HCT116 (cell line): Measurements from ENCODE around the gene TXNDC11. TPM values are rescaled to one million over a fixed set of nuclear protein-coding genes. Genes with fewer than 3 reads are reported as not detected.

Experiments used
- ATAC-seq: fragments of 200-7000 bp; cut with Tn5 transposase; 2 replicates; pipeline ENCODE4 v1.9.1; 2020; ENCODE audit warnings: mild to moderate bottlenecking, moderate library complexity
- BruUV-seq: library from RNA; stranded (reverse); fragments of 400-500 nt; replicated peaks from 2 replicates; lab custom pipeline; 2021; lab: Mats Ljungman, UMichigan
- CTCF ChIA-PET: fragments of 300-600 bp; sonication (Branson Sonifier 250); formaldehyde crosslinking; loops from one replicate; lab custom pipeline; 2021; ENCODE audit warnings: antibody characterized with exemption; lab: Charles Lee
- POLR2A ChIA-PET: fragments of 300-600, 350-600 bp; sonication (Branson Sonifier 250); formaldehyde crosslinking; loops from one replicate; lab custom pipeline; 2021; ENCODE audit warnings: antibody characterized with exemption; lab: Charles Lee
- RAD21 ChIA-PET, 2 experiments: fragments of 300-600 bp; sonication (Branson Sonifier 250); formaldehyde crosslinking; loops; one replicate each; lab custom pipeline; 2023; ENCODE audit warnings: low total read pairs in 2 of 2; ENCODE audit not compliant: uncharacterized antibody in 2 of 2, unreplicated experiment in 2 of 2, low non-redundant PET in 1 of 2; lab: Charles Lee
- DNase-seq: peaks from one replicate; pipeline ENCODE4 v3.0.0-alpha.2; 2010; ENCODE audit warnings: low read depth, low spot score
- H2AFZ ChIP-seq: fragments of 200-600 bp; shearing (Covaris generic), sonication (generic); 2 replicates; pipeline ENCODE4 v1.6.1; 2017; ENCODE audit warnings: low read depth, mixed run types, mixed read lengths, antibody characterized with exemption, low read length; ENCODE audit not compliant: poor library complexity, severe bottlenecking
- H3K27ac ChIP-seq: 2 replicates; pipeline ENCODE4 v1.5.1; 2012; ENCODE audit warnings: low read depth, low read length
- H3K27me3 ChIP-seq: fragments of 200-600 bp; sonication (generic); 2 replicates; pipeline ENCODE4 v1.6.1; 2016; ENCODE audit warnings: mixed run types, low read length, mixed read lengths; ENCODE audit not compliant: insufficient read depth
- H3K36me3 ChIP-seq, 2 experiments: fragments of 200-500 bp in 1 of 2; fragments of 200-600 bp in 1 of 2; sonication (Bioruptor generic) in 1 of 2; sonication (generic) in 1 of 2; 2 replicates each; pipeline versions ENCODE4 v1.5.1 to v1.6.1; 2014 to 2016; ENCODE audit warnings: low read length in 2 of 2, inconsistent platforms in 1 of 2, mixed read lengths in 1 of 2, mixed run types in 1 of 2; ENCODE audit not compliant: insufficient read depth in 2 of 2, control insufficient read depth in 1 of 2
- H3K4me1 ChIP-seq, 2 experiments: fragments of 200-600 bp in 1 of 2; sonication (generic) in 1 of 2; 2 replicates each; pipeline versions ENCODE4 v1.5.1 to v1.6.1; 2012 to 2017; ENCODE audit warnings: low read length in 2 of 2, inconsistent platforms in 1 of 2, mild to moderate bottlenecking in 1 of 2, mixed read lengths in 1 of 2, mixed run types in 1 of 2, moderate library complexity in 1 of 2; ENCODE audit not compliant: insufficient read depth in 2 of 2, control insufficient read depth in 1 of 2
- H3K4me2 ChIP-seq: fragments of 200-600 bp; sonication (generic); 2 replicates; pipeline ENCODE4 v1.6.1; 2017; ENCODE audit warnings: mixed run types, low read length, mixed read lengths
- H3K4me3 ChIP-seq, 2 experiments: fragments of 200-600 bp in 1 of 2; sonication (generic) in 1 of 2; replicated peaks in 1 of 2; 2 replicates each; pipeline ENCODE4 v1.5.1; 2011 to 2016; ENCODE audit warnings: low read length in 2 of 2, control low read depth in 1 of 2, low read depth in 1 of 2, mild to moderate bottlenecking in 1 of 2, mixed read lengths in 1 of 2, mixed run types in 1 of 2
- H3K79me2 ChIP-seq: fragments of 200-600 bp; sonication (generic); 2 replicates; pipeline ENCODE4 v1.6.1; 2017; ENCODE audit warnings: mild to moderate bottlenecking, mixed run types, low read length, moderate library complexity, mixed read lengths; ENCODE audit not compliant: insufficient read depth
- H3K9ac ChIP-seq: fragments of 200-600 bp; sonication (generic); 2 replicates; pipeline ENCODE4 v1.6.1; 2016; ENCODE audit warnings: low read length, mixed read lengths
- H3K9me2 ChIP-seq: fragments of 200-600 bp; sonication (generic), shearing (Covaris generic); 2 replicates; pipeline ENCODE4 v1.6.1; 2017; ENCODE audit warnings: mixed run types, mild to moderate bottlenecking, moderate library complexity; ENCODE audit not compliant: insufficient read depth
- H3K9me3 ChIP-seq, 2 experiments: fragments of 200-500 bp in 1 of 2; fragments of 200-600 bp in 1 of 2; sonication (Bioruptor generic) in 1 of 2; sonication (generic) in 1 of 2; 2 replicates each; pipeline ENCODE4 v1.6.1; 2014 to 2017; ENCODE audit warnings: low read length in 2 of 2, mixed read lengths in 2 of 2, inconsistent platforms in 1 of 2, low read depth in 1 of 2, mild to moderate bottlenecking in 1 of 2, mixed run types in 1 of 2, moderate library complexity in 1 of 2; ENCODE audit not compliant: control insufficient read depth in 1 of 2, insufficient read depth in 1 of 2
- H4K20me1 ChIP-seq: fragments of 200-600 bp; sonication (generic), shearing (Covaris generic); 2 replicates; pipeline ENCODE4 v1.6.1; 2017; ENCODE audit warnings: mixed run types, mild to moderate bottlenecking, moderate library complexity; ENCODE audit not compliant: insufficient read depth
- CBX3 ChIP-seq: IDR thresholded peaks from 2 replicates; pipeline ENCODE4 v1.6.1; 2012; ENCODE audit warnings: low read depth
- CTCF ChIP-seq, 3 experiments: fragments of 200-600 bp in 1 of 3; sonication (generic) in 1 of 3; IDR thresholded peaks in 2 of 3; conservative IDR thresholded peaks in 1 of 3; 2 replicates each; pipeline ENCODE4 v1.5.1; 2012 to 2017; ENCODE audit warnings: low read depth in 2 of 3, low read length in 2 of 3, antibody characterized with exemption in 1 of 3, borderline replicate concordance in 1 of 3, control low read depth in 1 of 3, mild to moderate bottlenecking in 1 of 3, mixed read lengths in 1 of 3, mixed run types in 1 of 3, moderate library complexity in 1 of 3; ENCODE audit not compliant: insufficient read depth in 1 of 3
- EGR1 ChIP-seq: IDR thresholded peaks from 2 replicates; pipeline ENCODE4 v1.6.1; 2012; ENCODE audit warnings: low read depth
- EZH2 ChIP-seq: fragments of 200-600 bp; sonication (generic); IDR thresholded peaks from 2 replicates; pipeline ENCODE4 v1.6.1; 2017; ENCODE audit warnings: antibody characterized with exemption, mixed run types
- EZH2phosphoT487 ChIP-seq: fragments of 200-600 bp; IDR thresholded peaks from 2 replicates; pipeline ENCODE4 v1.6.1; 2018; ENCODE audit warnings: antibody characterized with exemption, borderline replicate concordance
- FOSL1 ChIP-seq: IDR thresholded peaks from 2 replicates; pipeline ENCODE4 v1.6.1; 2012; ENCODE audit warnings: low read depth
- MAX ChIP-seq: IDR thresholded peaks from 2 replicates; pipeline ENCODE4 v1.6.1; 2012
- POLR2AphosphoS5 ChIP-seq: IDR thresholded peaks from 2 replicates; pipeline ENCODE4 v1.6.1; 2011; ENCODE audit warnings: mild to moderate bottlenecking, low read depth, low read length, moderate library complexity
- REST ChIP-seq: IDR thresholded peaks from 2 replicates; pipeline ENCODE4 v1.6.1; 2012; ENCODE audit warnings: low read depth
- SIN3A ChIP-seq: IDR thresholded peaks from 2 replicates; pipeline ENCODE4 v1.6.1; 2012; ENCODE audit warnings: low read depth
- YY1 ChIP-seq: IDR thresholded peaks from 2 replicates; pipeline ENCODE4 v1.6.1; 2011; ENCODE audit warnings: low read length, low read depth, moderate library complexity, mild to moderate bottlenecking; ENCODE audit not compliant: insufficient replicate concordance; ENCODE audit errors: extremely low read depth
- ZFX ChIP-seq: fragments of 450-650 bp; IDR thresholded peaks from 2 replicates; pipeline ENCODE4 v1.6.1; 2017
- intact Hi-C: fragments of 100-400 bp; cut with micrococcal nuclease; formaldehyde crosslinking; loops from 2 replicates; pipeline ENCODE4 v1.10.0; 2022
- total RNA-seq: library from RNA; stranded (reverse); gene quantifications from one replicate; pipeline ENCODE4 v1.2.1, GENCODE V29; 2021; ENCODE audit not compliant: unreplicated experiment

TXNDC11 gene
- total RNA-seq, 1 experiment from 2014 or later, result 26.8 TPM

- no peak for DNase-seq
- peaks cover 27 to 28% of the 10 kb centered on the region in 2 experiments; a peak in 3 of 4 replicates for H3K36me3 ChIP-seq
- H3K4me1 ChIP-seq, result peaks cover 0 to 4% of the 10 kb centered on the region in 2 experiments; a peak in 1 of 4 replicates
- H3K79me2 ChIP-seq, result no peaks in the 10 kb centered on the region
- RAD21 ChIA-PET, result interaction anchor here in 1 of 2 experiments (0.6 to 0.7 kb wide), 2 partner anchors 17 to 103 kb away, joined by 3 to 4 read pairs; no protein-coding TSS in a partner anchor
- H3K9me2 ChIP-seq, result no peaks in the 10 kb centered on the region
- TF ChIP-seq CBX3, result no peak
- TF ChIP-seq ZFX, result no peak
- no peak for TF ChIP-seq EGR1
- TF ChIP-seq YY1, result no peak
- TF ChIP-seq MAX, result no peak
- TF ChIP-seq, all 23 proteins: peak for 0
- no TSS peak for BruUV-seq
- Histone ChIP-seq H3K27me3 (no peaks in the 10 kb centered on the region), H3K9ac (no peak overlapping the region), H3K4me3 (no peak overlapping the region), H3K9me3 (no peaks in the 10 kb centered on the region), H3K27ac (no peak overlapping the region), H2AFZ (no peak overlapping the region), H4K20me1 (no peaks in the 10 kb centered on the region), H3K4me2 (no peak overlapping the region)
- CTCF ChIA-PET, result no interaction called here
- no peak for ATAC-seq
- intact Hi-C loops, result no loop called here
- POLR2A ChIA-PET, result interaction anchor here (1.5 kb wide), 1 partner anchor 17 kb away, joined by 5 read pairs; the partner anchor contains the start of gene TXNDC11
Observed at GRCh38 chr16:11759997-11760396, 17.3 kb upstream of the TXNDC11 start.

- intact Hi-C loops, result no loop called here
- Histone ChIP-seq H3K4me3 (no peak overlapping the region), H3K27ac (no peak overlapping the region), H3K79me2 (no peaks in the 10 kb centered on the region), H4K20me1 (no peaks in the 10 kb centered on the region), H3K9me3 (no peaks in the 10 kb centered on the region), H3K36me3 (peaks cover 27 to 28% of the 10 kb centered on the region in 2 experiments; a peak in 3 of 4 replicates), H3K9ac (no peak overlapping the region), H3K27me3 (no peaks in the 10 kb centered on the region), H2AFZ (no peak overlapping the region), H3K9me2 (no peaks in the 10 kb centered on the region), H3K4me2 (no peak overlapping the region), H3K4me1 (peaks cover 0 to 4% of the 10 kb centered on the region in 2 experiments; a peak in 1 of 4 replicates)
- DNase-seq (no peak), ATAC-seq (no peak)
- ChIA-PET POLR2A (no interaction called here), RAD21 (interaction anchor here in 1 of 2 experiments (0.7 kb wide), 1 partner anchor 104 kb away, joined by 4 read pairs; no protein-coding TSS in a partner anchor), CTCF (no interaction called here)
- no TSS peak for BruUV-seq
- TF ChIP-seq EGR1, result no peak
- no peak for TF ChIP-seq FOSL1
- TF ChIP-seq EZH2phosphoT487, result no peak
- no peak for TF ChIP-seq CTCF (IDR thresholded peaks at IDR 0.05 in 2 of 3, conservative IDR thresholded peaks at IDR 0.05 in 1 of 3; ENCODE audit: borderline replicate concordance in 1 of 3, insufficient read depth in 1 of 3, low read depth in 2 of 3, low read length in 2 of 3)
- no peak for TF ChIP-seq REST
- TF ChIP-seq SIN3A, result no peak
- TF ChIP-seq MAX, result no peak
- no peak for TF ChIP-seq CBX3
- no peak for TF ChIP-seq POLR2AphosphoS5
- no peak for TF ChIP-seq EZH2
- TF ChIP-seq YY1, result no peak
Observed at GRCh38 chr16:11759163-11759834, 16.6 kb upstream of the TXNDC11 start.
